Activated CD8-positive, alpha-beta memory T cell treated with anti-CD3 and anti-CD28 coated beads for 24 hours (primary cell): ENCODE data around the gene SAG.
"Not testable (repeated sequence)": the region's sequence is repeated elsewhere in the genome, so short reads cannot be mapped to it uniquely, and the experiment has no call there.

Experiments
- DNase-seq: peaks from one replicate; pipeline ENCODE4 v3.0.0-alpha.2; 2020

Gene SAG

DNA sequence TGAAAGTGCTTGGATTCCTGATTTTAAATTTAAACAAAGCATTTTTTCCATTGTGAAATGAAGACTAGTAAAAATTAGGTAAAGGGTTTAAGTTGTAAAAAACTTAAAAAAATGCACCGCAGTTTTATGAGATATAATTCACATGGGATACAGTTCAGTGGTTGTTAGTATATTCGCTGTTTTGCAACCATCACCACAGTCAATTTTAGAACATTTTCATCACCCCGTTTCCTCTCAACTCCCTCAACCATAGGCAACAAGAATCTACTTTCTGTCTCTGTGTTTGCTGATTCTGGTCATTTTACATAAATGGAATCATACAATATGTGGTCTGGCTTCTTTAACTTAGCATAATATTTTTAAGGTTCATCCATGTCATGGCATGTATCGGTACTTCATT, 50.7 kb downstream of the SAG start:
- DNase-seq = no peak

GRCh38 chr2:233358947-233359346, 51.3 kb downstream of the SAG start:
- no peak for DNase-seq

GRCh38 chr2:233359823-233360222, 52.2 kb downstream of the SAG start:
- DNase-seq = no peak

- no peak for DNase-seq
Observed at GRCh38 chr2:233360771-233361176, 53.2 kb downstream of the SAG start.

GRCh38 chr2:233361297-233361696, 53.7 kb downstream of the SAG start:
- no peak for DNase-seq

DNA sequence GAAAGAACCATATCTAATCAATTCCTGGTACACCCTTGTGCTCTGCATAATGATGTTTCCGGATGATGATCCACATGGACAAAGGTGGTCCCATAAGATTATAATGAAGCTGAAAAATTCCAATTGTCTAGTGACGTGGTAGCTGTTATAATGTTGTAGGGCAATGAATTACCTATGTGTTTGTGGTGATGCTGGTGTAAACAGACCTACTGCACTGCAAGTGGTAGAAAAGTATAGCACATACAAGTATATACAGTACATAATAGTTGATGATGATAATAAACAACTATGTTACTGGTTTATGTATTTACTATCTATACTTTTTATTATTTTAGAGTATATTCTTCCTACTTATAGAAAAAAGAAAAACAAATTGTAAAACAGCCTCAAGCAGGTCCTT, 55.1 kb downstream of the SAG start:
- no peak for DNase-seq

GRCh38 chr2:233363744-233364235, 56.2 kb downstream of the SAG start:
- no peak for DNase-seq

- DNase-seq = no peak
Observed at GRCh38 chr2:233365861-233366520, 58.4 kb downstream of the SAG start.

GRCh38 chr2:233367586-233367985, 60.0 kb downstream of the SAG start:
- no peak for DNase-seq

DNA sequence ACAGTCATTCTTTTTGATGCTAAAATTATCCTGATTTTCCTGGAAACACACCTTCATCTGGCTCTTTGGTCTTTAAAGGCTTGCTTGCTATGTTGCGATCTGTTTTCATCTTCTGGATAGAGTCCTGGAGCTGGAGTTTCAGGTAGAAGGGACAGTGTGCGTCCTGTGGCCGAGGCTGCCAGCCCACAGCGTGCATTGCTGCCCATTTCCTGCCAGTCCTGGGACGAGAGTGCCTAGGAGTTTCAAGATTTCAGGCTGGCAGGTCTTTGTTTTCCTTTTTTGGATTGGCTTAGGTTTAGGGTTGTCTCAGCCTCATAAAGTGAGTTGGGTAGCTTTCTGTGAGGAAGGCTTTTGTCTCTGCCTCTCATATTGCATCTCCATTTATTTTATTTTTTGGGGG, 61.1 kb downstream of the SAG start:
- DNase-seq = no peak

DNA sequence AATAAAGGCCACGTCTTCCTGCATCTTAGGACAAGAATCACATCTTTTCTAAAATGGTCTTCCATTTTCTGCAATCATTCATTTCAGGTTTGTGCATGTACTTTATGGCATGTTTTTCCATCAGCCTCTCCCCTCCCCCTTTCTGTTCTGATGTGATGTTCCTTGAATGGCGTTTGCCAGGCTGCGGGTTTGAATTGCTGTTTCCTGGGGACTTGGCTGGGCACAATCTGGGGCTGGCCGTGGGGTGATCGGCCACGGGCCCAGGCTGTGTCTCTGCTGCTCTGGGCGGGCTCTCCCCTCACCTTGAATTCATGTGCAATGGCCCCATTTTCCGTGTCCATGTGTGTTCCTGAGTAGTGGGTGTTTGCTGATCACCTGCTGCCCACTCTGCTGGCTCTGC, 61.8 kb downstream of the SAG start:
- no peak for DNase-seq

DNA sequence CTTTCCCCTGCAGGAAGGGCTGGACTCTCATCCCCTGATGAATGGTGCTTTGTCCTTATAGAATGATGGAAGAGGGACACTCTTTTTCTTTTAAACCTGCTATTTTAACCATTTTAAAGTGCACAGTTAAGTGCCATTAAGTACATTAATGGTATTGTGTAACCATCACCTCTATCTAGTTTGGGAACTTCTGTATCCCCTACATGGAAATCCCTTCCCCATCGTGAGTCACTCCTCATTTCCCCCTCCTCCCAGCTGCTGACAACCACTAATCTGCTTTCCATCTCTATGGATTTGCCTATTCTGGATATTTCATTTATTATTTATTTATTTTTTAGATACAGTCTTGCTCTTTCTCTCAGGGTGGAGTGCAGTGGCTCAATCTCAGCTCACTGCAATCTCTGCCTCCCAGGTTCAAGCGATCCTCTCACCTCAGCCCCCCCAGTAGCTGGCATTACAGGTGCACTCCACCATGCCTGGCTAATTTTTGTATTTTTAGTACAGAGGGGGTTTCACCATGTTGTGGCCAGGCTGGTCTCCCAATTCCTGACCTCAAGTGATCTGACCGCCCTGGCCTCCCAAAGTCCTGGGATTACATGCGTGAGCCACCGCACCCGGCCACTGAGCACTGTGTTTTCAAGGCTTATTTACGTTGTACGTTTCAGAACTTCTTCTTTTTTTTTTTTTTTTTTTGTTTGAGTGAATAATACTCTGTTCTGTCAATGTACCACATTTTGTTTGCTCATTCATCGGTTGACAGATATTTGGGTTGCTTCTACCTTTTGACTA, 62.5 kb downstream of the SAG start:
- DNase-seq = no peak

GRCh38 chr2:233371641-233372040, 64.0 kb downstream of the SAG start:
- DNase-seq = no peak

DNA sequence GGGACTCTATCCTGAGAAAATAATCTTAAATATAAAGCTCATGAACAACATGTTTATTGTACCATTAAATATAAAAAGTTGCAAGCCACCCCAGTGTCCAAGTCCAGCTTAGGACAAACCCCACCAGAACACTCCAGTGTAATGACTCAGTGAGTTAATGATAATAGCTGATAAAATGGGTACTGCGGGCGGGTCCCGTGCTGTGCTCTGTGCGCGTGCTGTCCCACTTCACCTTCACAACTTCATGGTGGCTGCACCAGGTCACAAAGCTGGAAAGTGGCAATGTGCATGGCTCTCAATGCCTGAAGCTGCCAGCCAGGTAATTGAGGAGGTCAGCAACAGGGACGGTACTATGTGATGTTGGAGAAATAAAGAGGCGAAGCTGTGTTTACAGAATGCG, 65.2 kb downstream of the SAG start:
- DNase-seq = no peak

GRCh38 chr2:233373316-233373715, 65.7 kb downstream of the SAG start:
- DNase-seq = no peak

GRCh38 chr2:233374776-233375175, 67.2 kb downstream of the SAG start:
- DNase-seq = not testable (repeated sequence)

DNA sequence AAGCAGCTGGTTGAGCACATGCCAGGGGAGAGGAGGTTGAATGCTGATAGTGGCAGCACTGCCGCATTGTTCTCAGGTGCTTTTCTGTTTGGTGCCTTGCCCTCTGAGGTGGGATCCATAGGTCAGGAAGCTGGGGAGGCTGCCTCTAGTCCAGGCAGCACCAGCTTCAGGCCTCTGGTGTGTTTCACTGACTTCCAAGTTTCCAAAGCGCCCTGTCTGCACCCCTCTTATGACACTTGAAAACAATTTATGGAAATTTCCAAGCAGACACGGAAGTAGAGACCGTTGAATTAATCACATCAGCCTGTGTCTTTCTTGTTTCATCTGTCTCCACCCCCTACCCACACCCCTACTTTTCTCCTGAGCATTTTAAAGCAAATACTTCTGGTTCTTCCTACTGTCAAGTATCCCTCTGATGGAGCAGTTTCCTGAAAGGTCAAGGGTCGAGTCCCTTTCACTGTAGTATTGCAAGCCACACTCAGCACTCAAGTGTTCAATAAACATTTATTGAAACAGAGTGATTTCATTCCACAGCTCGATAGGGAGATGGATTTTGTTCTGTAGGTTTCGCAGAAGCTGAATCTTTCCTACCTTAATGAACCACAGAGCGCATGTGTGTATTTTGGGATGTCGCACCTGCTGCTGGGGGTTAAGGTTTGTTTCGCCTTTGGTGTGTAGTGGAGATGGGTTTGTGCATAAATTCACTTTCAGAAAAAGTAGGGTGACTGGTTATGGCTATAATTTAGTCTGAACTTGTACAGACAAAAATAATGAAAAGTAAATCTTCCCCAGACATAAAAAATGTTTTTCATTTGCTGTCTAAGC, 68.1 kb downstream of the SAG start:
- DNase-seq = no peak

- no peak for DNase-seq
Observed at GRCh38 chr2:233379034-233379433, 71.4 kb downstream of the SAG start.

- DNase-seq = no peak
Observed at GRCh38 chr2:233379441-233379840, 71.8 kb downstream of the SAG start.

- no peak for DNase-seq
Observed at GRCh38 chr2:233380132-233380895, 72.7 kb downstream of the SAG start.

DNA sequence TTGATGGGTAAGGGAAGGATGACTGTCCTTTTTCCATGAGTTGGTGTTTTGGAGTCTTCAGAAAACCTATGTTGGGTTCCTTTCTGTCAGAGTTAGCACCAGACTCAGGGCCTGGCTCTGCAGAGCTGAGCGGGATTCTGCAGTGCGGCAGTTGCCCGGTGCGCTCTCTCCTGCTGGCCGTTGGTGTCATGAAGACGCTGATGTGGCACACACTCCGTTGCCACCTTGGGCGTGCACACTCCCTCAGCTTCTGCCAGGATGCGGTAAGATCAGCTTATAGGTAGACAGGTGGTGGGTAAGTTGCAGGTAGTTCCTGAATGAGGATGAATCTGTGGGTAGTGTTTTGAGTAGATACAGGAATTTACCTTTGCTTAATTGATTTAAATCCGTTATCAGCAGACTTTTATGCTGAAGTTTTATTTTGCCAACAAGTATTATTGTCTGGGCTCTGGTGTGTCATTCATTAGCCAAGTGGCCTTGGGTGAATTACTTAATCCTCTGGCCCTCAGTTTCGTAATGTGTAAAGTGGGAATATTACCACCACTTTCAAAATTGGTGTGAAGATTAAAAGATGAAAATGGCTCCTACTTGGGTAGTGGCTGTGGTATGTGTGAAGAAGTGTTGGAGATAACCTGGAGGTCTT, 73.5 kb downstream of the SAG start:
- DNase-seq = no peak

- peak; percentile 32 for DNase-seq
Observed at GRCh38 chr2:233381638-233381995, 74.0 kb downstream of the SAG start.
